SH-SY5Y (cell line): ENCODE measurements around the gene XRRA1.

Experiments used
- GATA2 ChIP-seq: IDR thresholded peaks from 2 replicates; pipeline ENCODE4 v1.6.1; 2011; ENCODE audit warnings: mild to moderate bottlenecking, low read depth, low read length
- GATA3 ChIP-seq: IDR thresholded peaks from 2 replicates; pipeline ENCODE4 v1.6.1; 2011; ENCODE audit warnings: low read depth, mild to moderate bottlenecking, low read length, moderate library complexity

DNA sequence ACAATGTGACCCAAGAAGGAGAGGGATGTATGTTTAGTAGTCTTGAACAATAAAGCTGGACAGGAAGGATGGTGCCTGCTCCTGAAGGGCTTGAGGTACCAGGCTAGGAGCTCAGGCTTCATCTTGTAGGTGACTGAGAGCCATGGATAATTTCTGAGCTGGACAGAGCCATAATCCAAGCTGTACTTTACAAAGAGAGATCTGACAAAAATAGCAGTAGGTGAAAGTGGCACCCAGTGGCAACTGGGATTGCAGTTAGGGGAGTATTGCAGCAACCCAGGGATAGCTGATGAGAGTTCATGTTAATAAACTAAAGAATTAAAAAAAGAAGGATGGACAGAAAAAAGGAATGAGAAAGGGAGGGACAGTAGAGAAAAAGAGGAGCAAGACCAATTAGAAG lies 7.4 kb downstream of the XRRA1 start:
- TF ChIP-seq GATA2 (no peak), GATA3 (no peak)
